Trophoblast cell (in vitro differentiated cells and primary cell): Measurements from ENCODE around the gene INO80.

Experiments
- DNase-seq, 2 donors: peaks; one replicate each; pipeline ENCODE4 v3.0.0-alpha.2; 2016
- H2AFZ ChIP-seq: 2 replicates; pipeline ENCODE4 v1.6.1; 2013; ENCODE audit warnings: low read length, moderate library complexity, mild to moderate bottlenecking; ENCODE audit not compliant: insufficient read depth, poor library complexity
- H2AK5ac ChIP-seq: 2 replicates; pipeline ENCODE4 v1.6.1; 2013; ENCODE audit warnings: mild to moderate bottlenecking, low read length
- H2BK120ac ChIP-seq: 2 replicates; pipeline ENCODE4 v1.6.1; 2013; ENCODE audit warnings: low read length, mild to moderate bottlenecking, moderate library complexity; ENCODE audit not compliant: insufficient read depth, poor library complexity
- H2BK12ac ChIP-seq: 2 replicates; pipeline ENCODE4 v1.6.1; 2013; ENCODE audit warnings: mild to moderate bottlenecking, low read length, moderate library complexity
- H2BK5ac ChIP-seq: 2 replicates; pipeline ENCODE4 v1.6.1; 2013; ENCODE audit warnings: low read length, low read depth, moderate library complexity, mild to moderate bottlenecking; ENCODE audit not compliant: poor library complexity
- H3K14ac ChIP-seq: 2 replicates; pipeline ENCODE4 v1.6.1; 2013; ENCODE audit warnings: mild to moderate bottlenecking, low read length
- H3K18ac ChIP-seq: 2 replicates; pipeline ENCODE4 v1.6.1; 2013; ENCODE audit warnings: mild to moderate bottlenecking, low read length
- H3K23ac ChIP-seq: 2 replicates; pipeline ENCODE4 v1.6.1; 2013; ENCODE audit warnings: low read length
- H3K27ac ChIP-seq: 2 replicates; pipeline ENCODE4 v1.5.1; 2013; ENCODE audit warnings: low read depth, mild to moderate bottlenecking, inconsistent platforms, low read length, moderate library complexity
- H3K27me3 ChIP-seq: 2 replicates; pipeline ENCODE4 v1.6.1; 2013; ENCODE audit warnings: inconsistent platforms, mild to moderate bottlenecking, low read length, moderate library complexity; ENCODE audit not compliant: insufficient read depth
- H3K36me3 ChIP-seq, 2 experiments: 1 replicate in 1 of 2; 2 replicates in 1 of 2; pipeline ENCODE4 v1.6.1; 2013; ENCODE audit warnings: low read length in 2 of 2, mild to moderate bottlenecking in 2 of 2, moderate library complexity in 1 of 2; ENCODE audit not compliant: insufficient read depth in 2 of 2, control insufficient read depth in 1 of 2
- H3K4ac ChIP-seq: 2 replicates; pipeline ENCODE4 v1.6.1; 2013; ENCODE audit warnings: low read depth, mild to moderate bottlenecking, low read length, moderate library complexity
- H3K4me1 ChIP-seq, 2 experiments: 1 replicate in 1 of 2; 2 replicates in 1 of 2; pipeline ENCODE4 v1.6.1; 2013; ENCODE audit warnings: low read length in 2 of 2, mild to moderate bottlenecking in 2 of 2, moderate library complexity in 1 of 2; ENCODE audit not compliant: insufficient read depth in 2 of 2, control insufficient read depth in 1 of 2
- H3K4me2 ChIP-seq: 2 replicates; pipeline ENCODE4 v1.6.1; 2013; ENCODE audit warnings: inconsistent platforms, mild to moderate bottlenecking, low read length, moderate library complexity
- H3K4me3 ChIP-seq: 2 replicates; pipeline ENCODE4 v1.5.1; 2013; ENCODE audit warnings: mild to moderate bottlenecking, low read depth, low read length, inconsistent platforms
- H3K79me1 ChIP-seq: one replicate; pipeline ENCODE4 v1.6.1; 2013; ENCODE audit warnings: low read length
- H3K79me2 ChIP-seq: 2 replicates; pipeline ENCODE4 v1.6.1; 2013; ENCODE audit warnings: low read length, mild to moderate bottlenecking; ENCODE audit not compliant: control insufficient read depth, insufficient read depth, poor library complexity
- H3K9ac ChIP-seq: 2 replicates; pipeline ENCODE4 v1.6.1; 2013; ENCODE audit warnings: mild to moderate bottlenecking, low read length
- H3K9me3 ChIP-seq: 2 replicates; pipeline ENCODE4 v1.6.1; 2013; ENCODE audit warnings: low read depth, mild to moderate bottlenecking, control low read depth, inconsistent platforms, low read length; ENCODE audit not compliant: insufficient read depth
- H4K12ac ChIP-seq: 2 replicates; pipeline ENCODE4 v1.6.1; 2013; ENCODE audit warnings: low read depth, mild to moderate bottlenecking, low read length, moderate library complexity
- H4K8ac ChIP-seq: 2 replicates; pipeline ENCODE4 v1.6.1; 2013; ENCODE audit warnings: low read depth, mild to moderate bottlenecking, low read length, moderate library complexity
- H4K91ac ChIP-seq: one replicate; pipeline ENCODE4 v1.6.1; 2013; ENCODE audit warnings: low read depth, mild to moderate bottlenecking, low read length, moderate library complexity
- WGBS: extraction: QIAGEN DNeasy Blood & Tissue Kit; methylation state at CpG from one replicate; pipeline ENCODE4 v1.1.7; 2013; ENCODE audit warnings: missing lambda C conversion rate; ENCODE audit not compliant: insufficient read length, insufficient coverage; ENCODE audit errors: extremely low coverage; 5-methylcytosine and 5-hydroxymethylcytosine counted together

INO80 gene

GRCh38 chr15:41043276-41043951 lies 72.7 kb downstream of the INO80 start:
- H4K91ac ChIP-seq, result no peak overlapping the region
- H4K12ac ChIP-seq, result no peak overlapping the region
- peak in 1 of 2 donors; percentile 34 for DNase-seq
- no peak overlapping the region for H2BK12ac ChIP-seq
- no peak overlapping the region for H2BK5ac ChIP-seq
- no peak overlapping the region for H2BK120ac ChIP-seq
- H2AFZ ChIP-seq, result no peak overlapping the region
- no peaks in the 10 kb centered on the region for H3K79me1 ChIP-seq
- no CpG with 5 or more reads among the region's 1 CpG for WGBS
- H3K79me2 ChIP-seq, result no peaks in the 10 kb centered on the region
- H3K4me1 ChIP-seq, result no peaks in the 10 kb centered on the region
- no peak overlapping the region for H3K18ac ChIP-seq
- no peak overlapping the region for H3K23ac ChIP-seq
- H3K4ac ChIP-seq, result no peak overlapping the region
- H3K27me3 ChIP-seq, result no peaks in the 10 kb centered on the region
- no peak overlapping the region for H3K4me3 ChIP-seq
- no peak overlapping the region for H2AK5ac ChIP-seq
- H3K9me3 ChIP-seq, result no peaks in the 10 kb centered on the region
- H4K8ac ChIP-seq, result no peak overlapping the region
- H3K27ac ChIP-seq, result no peak overlapping the region
- peaks cover 29 to 30% of the 10 kb centered on the region in 2 experiments for H3K36me3 ChIP-seq
- no peak overlapping the region for H3K9ac ChIP-seq
- H3K4me2 ChIP-seq, result no peak overlapping the region
- no peak overlapping the region for H3K14ac ChIP-seq

GRCh38 chr15:41042851-41043250 lies 73.2 kb downstream of the INO80 start:
- Histone ChIP-seq H3K36me3 (peaks cover 30 to 32% of the 10 kb centered on the region in 2 experiments), H4K12ac (no peak overlapping the region), H3K79me2 (no peaks in the 10 kb centered on the region), H2BK120ac (no peak overlapping the region), H3K27me3 (no peaks in the 10 kb centered on the region), H3K4me2 (no peak overlapping the region), H3K27ac (no peak overlapping the region), H2AFZ (no peak overlapping the region), H3K4me1 (no peaks in the 10 kb centered on the region), H3K18ac (no peak overlapping the region), H3K9me3 (no peaks in the 10 kb centered on the region), H3K4ac (no peak overlapping the region), H3K23ac (no peak overlapping the region), H4K8ac (no peak overlapping the region), H4K91ac (no peak overlapping the region), H3K9ac (no peak overlapping the region), H2AK5ac (no peak overlapping the region), H3K14ac (no peak overlapping the region), H3K79me1 (no peaks in the 10 kb centered on the region), H3K4me3 (no peak overlapping the region), H2BK5ac (no peak overlapping the region), H2BK12ac (no peak overlapping the region)
- no peak for DNase-seq
- WGBS, result no CpG with 5 or more reads among the region's 5 CpGs

- H3K4me1 ChIP-seq, result no peaks in the 10 kb centered on the region
- H2BK120ac ChIP-seq, result no peak overlapping the region
- H3K79me1 ChIP-seq, result no peaks in the 10 kb centered on the region
- H3K9me3 ChIP-seq, result no peaks in the 10 kb centered on the region
- H3K27ac ChIP-seq, result no peak overlapping the region
- no peak overlapping the region for H2BK12ac ChIP-seq
- H3K27me3 ChIP-seq, result no peaks in the 10 kb centered on the region
- no peak overlapping the region for H3K4me3 ChIP-seq
- H2AFZ ChIP-seq, result no peak overlapping the region
- H3K36me3 ChIP-seq, result peaks cover 14 to 17% of the 10 kb centered on the region in 2 experiments
- H2AK5ac ChIP-seq, result no peak overlapping the region
- no peak overlapping the region for H3K18ac ChIP-seq
- H2BK5ac ChIP-seq, result no peak overlapping the region
- no peak for DNase-seq
- H3K23ac ChIP-seq, result no peak overlapping the region
- no peaks in the 10 kb centered on the region for H3K79me2 ChIP-seq
- no peak overlapping the region for H4K8ac ChIP-seq
- H4K91ac ChIP-seq, result no peak overlapping the region
- H4K12ac ChIP-seq, result no peak overlapping the region
- no peak overlapping the region for H3K4me2 ChIP-seq
- H3K14ac ChIP-seq, result no peak overlapping the region
- no peak overlapping the region for H3K4ac ChIP-seq
- H3K9ac ChIP-seq, result no peak overlapping the region
These were observed 77.0 kb downstream of the INO80 start for GRCh38 chr15:41039121-41039520.

GRCh38 chr15:41032079-41032328 lies 84.1 kb downstream of the INO80 start:
- Histone ChIP-seq H4K12ac (no peak overlapping the region), H3K36me3 (peaks cover 4 to 11% of the 10 kb centered on the region in 2 experiments), H3K4me2 (no peak overlapping the region), H3K27me3 (no peaks in the 10 kb centered on the region), H2AFZ (no peak overlapping the region), H4K91ac (no peak overlapping the region), H3K27ac (no peak overlapping the region), H3K4me3 (no peak overlapping the region), H3K79me2 (no peaks in the 10 kb centered on the region), H3K14ac (no peak overlapping the region), H3K9me3 (no peaks in the 10 kb centered on the region), H3K4me1 (no peaks in the 10 kb centered on the region), H2BK120ac (no peak overlapping the region), H3K9ac (no peak overlapping the region), H4K8ac (no peak overlapping the region), H3K79me1 (no peaks in the 10 kb centered on the region), H3K18ac (no peak overlapping the region), H3K4ac (no peak overlapping the region), H2AK5ac (no peak overlapping the region), H2BK5ac (no peak overlapping the region), H3K23ac (no peak overlapping the region), H2BK12ac (no peak overlapping the region)
- no CpG with 5 or more reads among the region's 1 CpG for WGBS
- DNase-seq, result no peak
